Astrocyte of the cerebellum (primary cell): ENCODE data around the gene SOAT2.

Source experiments
- DNase-seq: peaks from one replicate; pipeline ENCODE4 v3.0.0-alpha.2; 2011; ENCODE audit warnings: low read depth
- H3K4me3 ChIP-seq: 2 replicates; pipeline ENCODE4 v1.5.1; 2011; ENCODE audit warnings: mild to moderate bottlenecking, low read depth, low read length, moderate library complexity
- CTCF ChIP-seq: IDR thresholded peaks from 2 replicates; pipeline ENCODE4 v1.5.1; 2012; ENCODE audit warnings: low read length, low read depth, moderate library complexity, mild to moderate bottlenecking; ENCODE audit errors: missing control alignments
- in situ Hi-C: cut with HindIII; loops from 2 replicates; pipeline ENCODE4 v1.10.0; 2017; ENCODE audit warnings: low sequenced_read_pairs

Gene SOAT2

GRCh38 chr12:53133722-53134121 is 30.4 kb downstream of the SOAT2 start:
- DNase-seq: no peak
- H3K4me3 ChIP-seq: no peak overlapping the region
- no peak for TF ChIP-seq CTCF
- in situ Hi-C loops: loop anchor here (5.0 to 10.0 kb wide), 2 partner anchors 56 to 131 kb away; partner anchors contain the start of genes ESPL1 and SPRYD3

GRCh38 chr12:53143355-53143754 is 40.1 kb downstream of the SOAT2 start:
- TF ChIP-seq CTCF: no peak
- DNase-seq: no peak
- H3K4me3 ChIP-seq: no peak overlapping the region
- in situ Hi-C loops: no loop called here

- in situ Hi-C loops: no loop called here
- TF ChIP-seq CTCF: no peak
- H3K4me3 ChIP-seq: no peak overlapping the region
- no peak for DNase-seq
Measured at GRCh38 chr12:53145383-53146260, 42.3 kb downstream of the SOAT2 start.

DNA sequence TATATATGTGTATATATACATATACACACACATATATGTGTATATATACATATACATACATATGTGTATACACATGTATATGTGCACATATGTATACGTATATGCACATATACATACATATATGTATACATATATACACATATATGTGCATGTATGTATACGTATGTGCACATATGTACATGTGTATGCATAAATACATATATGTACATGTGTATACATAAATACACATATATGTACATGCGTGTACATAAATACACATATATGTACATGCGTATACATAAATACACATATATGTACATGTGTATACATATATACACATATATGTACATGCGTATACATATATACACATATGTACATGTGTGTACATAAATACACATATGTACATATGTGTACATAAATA is 43.9 kb downstream of the SOAT2 start:
- DNase-seq: no peak
- in situ Hi-C loops: no loop called here
- no peak for TF ChIP-seq CTCF
- H3K4me3 ChIP-seq: no peak overlapping the region

DNA sequence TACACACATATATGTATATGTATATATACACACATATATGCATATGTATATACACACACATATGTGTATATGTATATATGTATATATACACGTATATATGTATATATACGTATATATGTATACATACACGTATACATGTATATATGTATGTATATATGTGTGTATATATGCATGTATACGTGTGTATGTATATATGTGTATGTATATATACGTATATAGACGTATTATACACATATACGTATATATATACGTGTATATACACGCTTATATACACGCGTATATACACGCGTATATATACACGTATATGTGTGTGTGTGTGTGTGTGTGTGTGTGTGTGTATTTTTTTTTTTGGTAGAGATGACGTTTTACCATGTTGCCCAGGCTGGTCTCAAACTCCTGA is 44.4 kb downstream of the SOAT2 start:
- in situ Hi-C loops: no loop called here
- no peak for DNase-seq
- H3K4me3 ChIP-seq: no peak overlapping the region
- no peak for TF ChIP-seq CTCF

GRCh38 chr12:53151039-53151438 is 47.8 kb downstream of the SOAT2 start:
- in situ Hi-C loops: no loop called here
- H3K4me3 ChIP-seq: no peak overlapping the region
- no peak for DNase-seq

More at GRCh38 chr12:53151039-53151438, 47.8 kb downstream of the SOAT2 start:
- no peak for TF ChIP-seq CTCF
